Activated CD8-positive, alpha-beta memory T cell treated with anti-CD3 and anti-CD28 coated beads, Interleukin-2, amount 10 ng/mL, durations not matched to agents 7 days and 5 days (primary cell): ENCODE measurements around the gene OR52E5. TPM values are rescaled to one million over a fixed set of nuclear protein-coding genes. Genes with fewer than 3 reads are reported as not detected.

Experiments
- total RNA-seq, 2 experiments: library from RNA; stranded (reverse); gene quantifications; one replicate each; pipeline ENCODE4 v1.2.3, GENCODE V29; 2021

The OR52E5 gene
- total RNA-seq, 2 experiments from 2014 or later: not detected

Other genes with a start within 250 kb of the OR52E5 start
- 10 to 100 TPM; 25.0 to 35.4 TPM for gene TRIM5, start 208.1 kb upstream of the OR52E5 start, total RNA-seq
- 100 to 1,000 TPM; 139 to 238 TPM for gene TRIM22, start 203.4 kb upstream of the OR52E5 start, total RNA-seq
- under 1 TPM; 0.28 to 0.41 TPM for gene OR56B1, start 156.8 kb upstream of the OR52E5 start, total RNA-seq
- under 1 TPM; 0.23 to 0.67 TPM for gene OR52N4, start 139.0 kb upstream of the OR52E5 start, total RNA-seq
- not detected for gene OR52N5, start 109.9 kb upstream of the OR52E5 start, total RNA-seq
- gene OR52N1, start 101.9 kb upstream of the OR52E5 start, total RNA-seq: not detected
- gene OR52N2, start 84.3 kb upstream of the OR52E5 start, total RNA-seq: not detected
- not detected for gene OR52E6, start 51.3 kb upstream of the OR52E5 start, total RNA-seq
- gene OR52E8, start 35.5 kb upstream of the OR52E5 start, total RNA-seq: not detected
- gene OR52E4, start 12.6 kb upstream of the OR52E5 start, total RNA-seq: not detected
- gene OR56A3, start 49.0 kb downstream of the OR52E5 start, total RNA-seq: not detected
- not detected for gene OR56A5, start 75.3 kb downstream of the OR52E5 start, total RNA-seq
- gene OR52L1, start 93.8 kb downstream of the OR52E5 start, total RNA-seq: not detected
- not detected for gene OR56A4, start 113.7 kb downstream of the OR52E5 start, total RNA-seq
- not detected for gene OR56A1, start 137.6 kb downstream of the OR52E5 start, total RNA-seq
- not detected for gene OR56B4, start 214.5 kb downstream of the OR52E5 start, total RNA-seq